Stomach (tissue), 9 donors: ENCODE measurements around the gene ULK3. TPM values are rescaled to one million over a fixed set of nuclear protein-coding genes. Genes with fewer than 3 reads are reported as not detected.
A peak's percentile ranks its signal among the peaks of the same experiment; 100 is the strongest.

ENCODE experiments used
- DNase-seq, 2 donors: peaks; one replicate each; pipeline versions ENCODE4 v3.0.0 to v3.0.0-alpha.2; 2013 to 2019
- H3K27ac ChIP-seq, 5 donors: fragments of 200-600 bp in 4 of 5; sonication (generic) in 4 of 5; one replicate each; pipeline ENCODE4 v1.5.1; 2013 to 2019; ENCODE audit warnings: mild to moderate bottlenecking in 1 of 5, moderate library complexity in 1 of 5
- H3K27me3 ChIP-seq, 3 donors: fragments of 200-600 bp; sonication (generic); one replicate each; pipeline ENCODE4 v1.5.1; 2017 to 2019; ENCODE audit warnings: mixed run types in 1 of 3
- H3K36me3 ChIP-seq, 4 donors: fragments of 200-600 bp; sonication (generic); 1 replicate in 3 of 4; 2 replicates in 1 of 4; pipeline ENCODE4 v1.5.1; 2016 to 2019
- H3K4me1 ChIP-seq, 4 donors: fragments of 200-600 bp; sonication (generic); one replicate each; pipeline ENCODE4 v1.5.1; 2016 to 2019
- H3K4me3 ChIP-seq, 4 donors: fragments of 200-600 bp; sonication (generic) in 3 of 4; one replicate each; pipeline ENCODE4 v1.5.1; 2016 to 2019; ENCODE audit warnings: mild to moderate bottlenecking in 1 of 4
- H3K9me3 ChIP-seq, 4 donors: fragments of 200-600 bp; sonication (generic); one replicate each; pipeline ENCODE4 v1.5.1; 2016 to 2019
- EP300 ChIP-seq: sonication (generic); formaldehyde crosslinking; IDR thresholded peaks from one replicate; pipeline ENCODE4 v1.6.1; 2017; ENCODE audit warnings: antibody characterized with exemption
- POLR2A ChIP-seq, 4 donors: fragments of 450-650 bp; IDR thresholded peaks; one replicate each; pipeline ENCODE4 v1.6.1; 2016; ENCODE audit warnings: antibody characterized with exemption in 4 of 4, control low read depth in 2 of 4, mild to moderate bottlenecking in 1 of 4, moderate library complexity in 1 of 4
- POLR2AphosphoS5 ChIP-seq, 3 donors: sonication (generic); formaldehyde crosslinking; IDR thresholded peaks; one replicate each; pipeline ENCODE4 v1.6.1; 2016; ENCODE audit warnings: antibody characterized with exemption in 3 of 3
- WGBS, 5 donors: extraction: QIAGEN DNeasy Blood & Tissue Kit in 3 of 5; methylation state at CpG; one replicate each; pipeline versions ENCODE4 v1.1.5 to v1.1.7; 2013 to 2018; 5-methylcytosine and 5-hydroxymethylcytosine counted together
- intact Hi-C: fragments of 100-400 bp; cut with DNase I; formaldehyde crosslinking; loops from one replicate; pipeline ENCODE4 v1.15.1; 2023; ENCODE audit warnings: low total_unique reads
- polyA plus RNA-seq, 3 donors: library from polyadenylated mRNA; stranded (reverse); fragments of 200-250 nt; gene quantifications; one replicate each; pipeline ENCODE4 v1.2.3, GENCODE V29; 2013
- total RNA-seq, 5 donors: library from RNA; depleted of rRNA; stranded (reverse); fragments of >200 nt; gene quantifications; one replicate each; pipeline versions ENCODE4 v1.1.0 to v1.2.3, GENCODE V29; 2014 to 2016
- TF ChIP-seq, protein P1 (sequence below), 7 experiments: fragments of 450-650 bp in 4 of 7; fragments of 200-600 bp in 3 of 7; sonication (generic) in 3 of 7; IDR thresholded peaks; one replicate each; pipeline ENCODE4 v1.5.1; 2016 to 2019; ENCODE audit warnings: antibody characterized with exemption in 7 of 7, control low read depth in 2 of 7, mild to moderate bottlenecking in 1 of 7
- donor health status: healthy with polysubstance abuse.
- donor health status: Bipolar disorder and iron deficiency.
- donor health status: healthy.

The ULK3 gene
- total and polyA plus RNA-seq, 8 donors = 19.4 to 251 (median 46.2) TPM

DNA sequence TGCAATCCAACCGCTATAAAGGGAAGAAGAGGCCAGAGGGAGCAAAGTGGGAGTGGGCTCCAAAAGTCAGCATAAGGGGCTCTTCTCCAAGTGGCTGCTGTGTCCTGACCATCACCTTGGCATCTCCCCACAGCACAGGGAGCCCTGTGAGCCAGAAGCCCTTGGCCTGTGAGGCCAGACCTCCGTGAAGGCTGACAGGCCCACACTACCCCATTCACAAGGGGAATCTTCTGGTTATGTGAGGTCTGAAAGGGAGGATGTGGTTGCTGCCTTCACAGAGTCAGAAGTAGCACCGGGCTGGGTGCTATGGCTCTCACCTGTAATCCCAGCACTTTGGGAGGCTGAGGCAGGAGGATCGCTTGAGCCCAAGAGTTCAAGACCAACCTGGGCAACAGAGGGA is 2.6 kb upstream of the ULK3 start:
- no peak for DNase-seq
- H3K27ac ChIP-seq = peak overlapping the region in 3 of 5 donors; percentile 5 to 53 (median 36)
- no peak overlapping the region for H3K4me3 ChIP-seq
- H3K4me1 ChIP-seq = peaks cover 22 to 53% (median 35%) of the 10 kb centered on the region in 4 donors
- no peak for TF ChIP-seq EP300
- TF ChIP-seq, protein P1, sequence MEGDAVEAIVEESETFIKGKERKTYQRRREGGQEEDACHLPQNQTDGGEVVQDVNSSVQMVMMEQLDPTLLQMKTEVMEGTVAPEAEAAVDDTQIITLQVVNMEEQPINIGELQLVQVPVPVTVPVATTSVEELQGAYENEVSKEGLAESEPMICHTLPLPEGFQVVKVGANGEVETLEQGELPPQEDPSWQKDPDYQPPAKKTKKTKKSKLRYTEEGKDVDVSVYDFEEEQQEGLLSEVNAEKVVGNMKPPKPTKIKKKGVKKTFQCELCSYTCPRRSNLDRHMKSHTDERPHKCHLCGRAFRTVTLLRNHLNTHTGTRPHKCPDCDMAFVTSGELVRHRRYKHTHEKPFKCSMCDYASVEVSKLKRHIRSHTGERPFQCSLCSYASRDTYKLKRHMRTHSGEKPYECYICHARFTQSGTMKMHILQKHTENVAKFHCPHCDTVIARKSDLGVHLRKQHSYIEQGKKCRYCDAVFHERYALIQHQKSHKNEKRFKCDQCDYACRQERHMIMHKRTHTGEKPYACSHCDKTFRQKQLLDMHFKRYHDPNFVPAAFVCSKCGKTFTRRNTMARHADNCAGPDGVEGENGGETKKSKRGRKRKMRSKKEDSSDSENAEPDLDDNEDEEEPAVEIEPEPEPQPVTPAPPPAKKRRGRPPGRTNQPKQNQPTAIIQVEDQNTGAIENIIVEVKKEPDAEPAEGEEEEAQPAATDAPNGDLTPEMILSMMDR (IDR thresholded peaks at IDR 0.05) = no peak
- TF ChIP-seq POLR2AphosphoS5 (IDR thresholded peaks at IDR 0.05) = no peak
- no peak for TF ChIP-seq POLR2A (IDR thresholded peaks at IDR 0.05)
- intact Hi-C loops = loop anchor here (10.0 kb wide), 1 partner anchor 49 kb away; the partner anchor contains the start of gene MPI
- 75 to 89% (median 81%) methylated on average over 4 of the region's 4 CpGs for WGBS, 5 donors
- no peaks in the 10 kb centered on the region for H3K9me3 ChIP-seq
- no peaks in the 10 kb centered on the region for H3K27me3 ChIP-seq
- H3K36me3 ChIP-seq = peaks cover 37 to 76% (median 69%) of the 10 kb centered on the region in 4 donors

DNA sequence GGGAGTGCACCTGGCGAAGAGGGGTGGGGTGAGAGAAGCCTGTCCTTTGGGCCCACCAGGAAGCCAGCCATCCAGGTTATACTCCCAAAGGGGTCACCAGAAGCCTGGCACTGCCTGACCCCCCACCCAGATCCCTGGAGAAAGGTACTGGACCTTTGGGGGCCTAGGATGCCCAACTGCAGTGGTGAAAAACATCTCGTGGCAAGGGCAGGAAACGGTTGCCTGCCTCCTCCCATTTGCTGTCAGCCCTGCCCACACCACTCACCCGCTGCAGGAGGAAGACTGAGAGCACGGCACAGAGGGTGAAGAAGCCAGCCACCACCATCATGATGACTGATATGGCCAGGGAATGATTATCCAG is 2.2 kb upstream of the ULK3 start:
- intact Hi-C loops = loop anchor here (10.0 kb wide), 1 partner anchor 50 kb away; the partner anchor contains the start of gene MPI
- Histone ChIP-seq H3K4me1 (peaks cover 22 to 57% (median 37%) of the 10 kb centered on the region in 4 donors), H3K27ac (peak overlapping the region in 3 of 5 donors; percentile 8 to 53 (median 36)), H3K9me3 (no peaks in the 10 kb centered on the region), H3K27me3 (no peaks in the 10 kb centered on the region), H3K36me3 (peaks cover 33 to 76% (median 69%) of the 10 kb centered on the region in 4 donors), H3K4me3 (no peak overlapping the region)
- TF ChIP-seq, protein P1 (IDR thresholded peaks at IDR 0.05) = no peak
- no peak for TF ChIP-seq EP300
- no peak for TF ChIP-seq POLR2AphosphoS5 (IDR thresholded peaks at IDR 0.05)
- DNase-seq = no peak
- 52 to 74% (median 72%) methylated on average over 5 of the region's 5 CpGs for WGBS, 5 donors

DNA sequence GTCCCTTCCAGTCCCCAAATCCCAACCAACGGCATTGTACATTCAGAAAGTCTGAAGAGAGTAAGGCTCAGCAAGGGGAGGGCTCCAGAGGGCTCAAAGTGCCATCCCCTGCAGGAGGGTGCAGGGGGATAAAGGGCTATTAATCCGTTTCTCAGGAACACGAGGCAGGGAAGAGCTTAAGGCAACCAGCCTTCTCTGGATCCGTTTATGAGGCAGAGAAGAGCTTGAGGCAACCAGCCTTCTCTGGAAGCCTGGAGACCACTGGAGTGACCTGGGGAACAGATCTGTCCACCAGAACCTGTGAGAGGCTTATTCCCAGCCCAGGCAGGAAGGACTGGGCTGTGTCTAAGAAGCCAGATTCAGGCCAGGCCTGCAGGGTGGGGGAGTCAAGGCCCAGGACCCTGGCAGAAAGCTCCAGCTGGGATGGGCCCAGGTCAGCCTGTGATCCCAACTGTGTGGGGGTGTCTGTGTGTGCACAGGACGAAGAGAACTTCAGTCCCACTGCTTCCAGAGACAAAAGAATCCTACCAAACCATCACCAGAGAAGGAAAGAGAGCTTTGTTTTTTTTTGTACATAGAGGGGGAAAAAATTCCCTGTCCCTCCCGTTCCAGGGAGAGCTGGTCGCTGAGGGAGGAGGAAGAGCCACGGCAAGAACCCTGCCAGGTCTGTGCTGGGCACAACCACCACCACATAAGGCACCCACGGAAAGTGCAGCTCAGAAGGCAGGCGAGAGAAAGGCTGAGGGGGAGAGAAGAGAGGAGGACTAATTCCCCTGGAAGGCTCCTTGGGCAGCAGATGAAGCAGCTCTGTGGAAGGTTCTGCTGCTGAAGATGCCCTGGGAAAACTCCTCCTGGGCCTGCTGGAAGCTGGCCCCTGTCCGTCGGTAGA is 1.6 kb upstream of the ULK3 start:
- 68 to 76% (median 71%) methylated on average over 12 of the region's 12 CpGs for WGBS, 5 donors
- peaks cover 22 to 60% (median 38%) of the 10 kb centered on the region in 4 donors for H3K4me1 ChIP-seq
- intact Hi-C loops = loop anchor here (10.0 kb wide), 1 partner anchor 50 kb away; the partner anchor contains the start of gene MPI
- H3K27ac ChIP-seq = peak overlapping the region in 4 of 5 donors; percentile 8 to 91 (median 70)
- H3K4me3 ChIP-seq = no peak overlapping the region
- DNase-seq = no peak
- peaks cover 27 to 76% (median 69%) of the 10 kb centered on the region in 4 donors for H3K36me3 ChIP-seq
- TF ChIP-seq, protein P1 (IDR thresholded peaks at IDR 0.05) = no peak
- TF ChIP-seq POLR2A (IDR thresholded peaks at IDR 0.05) (no peak), POLR2AphosphoS5 (IDR thresholded peaks at IDR 0.05) (no peak), EP300 (no peak)
- H3K27me3 ChIP-seq = no peaks in the 10 kb centered on the region
- H3K9me3 ChIP-seq = no peaks in the 10 kb centered on the region

DNA sequence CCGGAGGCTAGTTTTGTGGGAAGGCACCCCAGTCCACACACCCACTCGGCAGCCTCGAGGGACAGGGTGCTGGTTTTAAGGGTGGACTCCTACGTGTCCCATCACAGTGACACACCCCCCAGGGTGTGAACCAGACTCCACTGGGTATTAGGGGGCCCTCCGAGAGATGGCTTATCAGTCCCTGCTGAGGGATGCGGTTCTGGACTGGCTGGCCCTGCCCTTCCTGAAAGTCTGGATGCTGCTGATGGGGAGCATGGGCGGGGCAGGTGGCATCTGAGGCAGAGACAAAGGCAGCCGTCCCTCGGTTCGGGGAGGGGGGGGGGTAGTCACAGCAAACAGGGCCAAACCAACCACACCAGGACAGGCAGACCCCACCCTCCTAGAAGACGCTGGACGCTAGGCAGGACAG is 939 bp upstream of the ULK3 start:
- TF ChIP-seq POLR2AphosphoS5 (IDR thresholded peaks at IDR 0.05) (no peak), POLR2A (IDR thresholded peaks at IDR 0.05) (no peak), EP300 (no peak)
- TF ChIP-seq, protein P1 (IDR thresholded peaks at IDR 0.05) = no peak
- Histone ChIP-seq H3K4me3 (peak overlapping the region; percentile 75 to 84 (median 80)), H3K27ac (peak overlapping the region; percentile 85 to 93 (median 88)), H3K36me3 (peaks cover 27 to 76% (median 69%) of the 10 kb centered on the region in 4 donors), H3K4me1 (peaks cover 22 to 60% (median 38%) of the 10 kb centered on the region in 4 donors), H3K27me3 (no peaks in the 10 kb centered on the region), H3K9me3 (no peaks in the 10 kb centered on the region)
- DNase-seq = no peak
- intact Hi-C loops = loop anchor here (10.0 kb wide), 1 partner anchor 51 kb away; the partner anchor contains the start of gene MPI
- WGBS, 5 donors = 47 to 62% (median 55%) methylated on average over 5 to 12 of the region's 12 CpGs
